Mucosa of rectum (tissue), 2 donors: Measurements from ENCODE around the gene TESPA1.
"Not testable (repeated sequence)": the region's sequence is repeated elsewhere in the genome, so short reads cannot be mapped to it uniquely, and the experiment has no call there.

Source experiments
- H3K27ac ChIP-seq, 2 donors: one replicate each; pipeline ENCODE4 v1.7.0; 2013; ENCODE audit warnings: inconsistent platforms in 2 of 2, low read depth in 2 of 2, low read length in 2 of 2
- H3K27me3 ChIP-seq, 2 donors: one replicate each; pipeline ENCODE4 v1.7.0; 2013; ENCODE audit warnings: low read length in 2 of 2; ENCODE audit not compliant: control insufficient read depth in 2 of 2, insufficient read depth in 2 of 2
- H3K36me3 ChIP-seq, 2 donors: one replicate each; pipeline ENCODE4 v1.7.0; 2013; ENCODE audit warnings: low read length in 2 of 2; ENCODE audit not compliant: control insufficient read depth in 2 of 2, insufficient read depth in 2 of 2
- H3K4me1 ChIP-seq, 2 donors: one replicate each; pipeline ENCODE4 v1.7.0; 2013; ENCODE audit warnings: low read length in 2 of 2, mild to moderate bottlenecking in 1 of 2; ENCODE audit not compliant: control insufficient read depth in 2 of 2, insufficient read depth in 2 of 2
- H3K4me3 ChIP-seq, 2 donors: one replicate each; pipeline ENCODE4 v1.7.0; 2013; ENCODE audit warnings: low read length in 2 of 2
- H3K9ac ChIP-seq, 2 donors: one replicate each; pipeline ENCODE4 v1.7.0; 2013; ENCODE audit warnings: low read length in 2 of 2, low read depth in 1 of 2, mild to moderate bottlenecking in 1 of 2
- H3K9me3 ChIP-seq, 2 donors: one replicate each; pipeline ENCODE4 v1.7.0; 2013; ENCODE audit warnings: low read length in 2 of 2; ENCODE audit not compliant: control insufficient read depth in 2 of 2
- donor health status: healthy.
- donor health status: Normal muscosa, but diverticular disease.

TESPA1 gene

DNA sequence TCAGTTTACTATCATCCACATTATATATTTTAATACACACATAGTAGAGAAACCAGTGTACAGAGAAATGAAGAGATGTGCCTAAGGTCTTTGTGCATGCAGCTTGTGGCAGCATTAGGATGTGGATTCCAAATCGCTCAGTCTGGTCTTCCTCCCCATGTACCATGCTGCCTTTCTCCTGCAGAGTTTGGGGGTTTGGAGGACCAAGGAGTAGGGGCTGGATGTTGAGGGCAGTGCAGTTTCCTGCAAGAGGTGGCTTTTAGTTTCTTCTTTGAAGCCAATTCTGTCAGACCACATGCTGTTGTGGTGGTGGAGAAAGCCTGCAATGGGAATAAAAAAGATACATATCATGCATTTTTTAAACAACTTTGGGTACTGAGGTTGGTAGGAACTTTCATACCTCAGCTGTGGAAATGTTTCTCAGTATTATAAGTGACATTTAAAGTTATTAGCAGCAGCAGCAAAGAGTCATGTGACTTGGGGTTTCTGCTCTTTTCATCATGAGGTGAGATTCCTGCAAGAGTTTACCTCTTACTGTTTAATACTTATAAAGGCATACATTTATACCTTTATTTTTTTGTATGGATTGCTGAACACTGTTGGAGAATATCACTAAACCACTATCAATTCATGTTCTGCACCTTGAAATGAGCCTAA, 34.4 kb downstream of the TESPA1 start:
- no peaks in the 10 kb centered on the region for H3K36me3 ChIP-seq
- H3K9ac ChIP-seq, result no peak overlapping the region
- H3K4me3 ChIP-seq, result no peak overlapping the region
- H3K4me1 ChIP-seq, result no peaks in the 10 kb centered on the region
- no peak overlapping the region for H3K27ac ChIP-seq
- no peaks in the 10 kb centered on the region for H3K9me3 ChIP-seq
- no peaks in the 10 kb centered on the region for H3K27me3 ChIP-seq

DNA sequence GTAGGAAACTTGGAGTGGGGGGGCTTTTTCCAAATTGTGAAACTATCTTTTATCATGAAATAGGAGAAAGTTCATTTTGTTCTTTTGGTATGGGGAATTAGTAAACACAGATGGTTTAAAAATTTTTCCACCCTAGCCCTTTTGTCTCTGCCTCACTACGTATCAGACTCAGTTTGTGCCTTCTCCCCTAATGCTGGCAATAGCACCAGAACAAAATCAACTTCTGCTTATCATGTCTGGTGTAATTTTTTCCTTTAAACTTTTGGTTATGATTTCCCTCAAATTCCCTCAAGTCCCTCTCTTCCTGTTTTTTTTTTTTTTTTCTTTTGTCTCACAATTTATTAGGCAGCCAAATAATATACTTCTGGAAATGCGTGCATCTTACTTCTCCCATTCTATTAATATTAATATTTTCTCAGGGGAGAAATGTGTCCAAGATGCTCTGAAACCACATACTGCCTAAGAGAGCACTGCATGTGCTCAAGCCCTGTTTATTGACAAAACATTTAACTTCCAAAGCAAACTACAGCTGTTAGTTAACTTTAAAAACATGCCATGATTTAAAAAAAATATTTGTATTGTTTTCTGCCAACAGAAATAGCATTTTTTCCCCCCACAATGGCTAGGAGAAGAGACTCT, 35.4 kb downstream of the TESPA1 start:
- H3K9ac ChIP-seq, result no peak overlapping the region
- no peaks in the 10 kb centered on the region for H3K27me3 ChIP-seq
- no peak overlapping the region for H3K27ac ChIP-seq
- no peak overlapping the region for H3K4me3 ChIP-seq
- no peaks in the 10 kb centered on the region for H3K36me3 ChIP-seq
- no peaks in the 10 kb centered on the region for H3K9me3 ChIP-seq
- no peaks in the 10 kb centered on the region for H3K4me1 ChIP-seq

DNA sequence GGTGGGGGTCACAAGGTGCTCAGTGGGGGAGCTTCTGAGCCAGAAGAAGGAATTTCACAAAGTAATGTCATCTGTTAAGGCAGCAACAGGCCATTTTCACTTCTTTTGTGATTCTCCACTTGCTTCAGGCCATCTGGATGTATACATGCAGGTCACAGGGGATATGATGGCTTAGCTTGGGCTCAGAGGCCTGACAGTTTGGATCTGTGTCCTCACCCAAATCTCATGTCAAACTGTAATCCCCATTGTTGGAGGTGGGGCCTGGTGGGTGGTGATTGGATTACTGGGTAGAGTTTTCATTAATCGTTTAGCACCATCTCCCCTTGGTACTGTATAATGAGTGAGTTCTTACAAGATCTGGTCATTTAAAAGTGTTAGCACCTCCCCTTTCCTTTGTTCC, 36.4 kb downstream of the TESPA1 start:
- no peak overlapping the region for H3K9ac ChIP-seq

DNA sequence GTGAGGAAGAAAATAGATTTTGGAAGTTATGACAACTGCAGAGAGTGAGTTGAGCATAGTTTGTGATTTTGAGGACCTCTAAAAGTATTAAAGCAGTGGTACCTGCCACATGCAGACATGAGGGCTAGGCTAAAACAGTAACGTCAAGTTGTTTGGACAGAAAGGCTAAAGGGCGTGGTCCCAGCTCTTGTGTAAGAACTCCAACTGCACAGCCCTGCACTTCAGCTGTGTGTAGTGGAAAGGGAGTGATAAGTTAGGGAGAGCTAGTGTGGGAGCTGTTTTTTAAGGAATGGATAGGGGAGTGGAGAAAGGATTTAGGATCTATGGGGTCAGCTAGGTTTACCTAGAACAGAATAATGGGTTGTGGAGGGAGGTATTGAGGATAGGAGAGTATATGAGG, 39.5 kb downstream of the TESPA1 start:
- Histone ChIP-seq H3K9ac (no peak overlapping the region), H3K27me3 (no peaks in the 10 kb centered on the region), H3K9me3 (no peaks in the 10 kb centered on the region), H3K36me3 (no peaks in the 10 kb centered on the region), H3K27ac (no peak overlapping the region), H3K4me3 (no peak overlapping the region), H3K4me1 (no peaks in the 10 kb centered on the region)

More for the DNA sequence above, 36.4 kb downstream of the TESPA1 start:
- Histone ChIP-seq H3K36me3 (no peaks in the 10 kb centered on the region), H3K27ac (no peak overlapping the region), H3K27me3 (no peaks in the 10 kb centered on the region), H3K4me3 (no peak overlapping the region), H3K9me3 (no peaks in the 10 kb centered on the region), H3K4me1 (no peaks in the 10 kb centered on the region)

DNA sequence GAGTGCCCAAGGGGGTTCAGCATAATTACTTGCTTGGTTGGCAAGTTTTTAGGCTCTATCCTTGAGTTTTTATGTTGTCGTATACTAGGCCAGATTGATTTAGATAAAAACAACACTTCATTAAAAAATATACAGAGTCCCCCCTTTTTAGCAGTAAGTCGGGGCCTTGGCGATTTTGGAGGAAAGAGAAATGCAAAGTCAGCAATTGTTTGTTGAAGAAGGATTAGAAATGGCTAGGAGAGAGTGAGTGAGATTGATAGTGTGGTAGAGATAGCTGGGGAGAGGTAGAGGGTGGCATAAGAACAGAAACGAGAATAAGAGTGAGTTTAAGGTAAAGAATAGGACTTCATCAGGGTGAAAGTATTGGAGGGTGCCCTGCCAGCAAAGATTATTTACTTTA, 41.3 kb downstream of the TESPA1 start:
- not testable (repeated sequence) for H3K9ac ChIP-seq, H3K4me3 ChIP-seq, H3K27me3 ChIP-seq, H3K36me3 ChIP-seq, H3K4me1 ChIP-seq, H3K27ac ChIP-seq, H3K9me3 ChIP-seq

DNA sequence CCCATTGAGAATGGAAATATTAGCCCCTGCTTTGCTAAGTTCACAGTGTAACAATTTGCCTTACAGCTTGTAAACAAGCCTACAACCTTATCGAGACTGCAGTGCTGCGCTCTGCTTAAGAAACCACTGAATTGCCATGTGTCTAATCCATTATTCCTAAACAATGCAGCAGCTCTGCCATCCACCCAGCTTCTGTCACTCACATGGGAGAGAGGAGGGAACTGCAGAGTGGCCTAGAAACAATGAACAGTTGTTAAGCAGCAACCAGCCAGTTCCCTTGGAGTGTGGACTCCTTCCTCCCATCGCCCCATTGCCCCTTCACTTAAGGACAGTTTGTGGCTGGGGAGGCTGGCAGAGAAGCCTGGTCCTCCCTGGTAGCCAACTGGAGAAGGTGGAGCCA, 42.9 kb downstream of the TESPA1 start:
- Histone ChIP-seq H3K9me3 (no peaks in the 10 kb centered on the region), H3K4me1 (no peaks in the 10 kb centered on the region), H3K4me3 (no peak overlapping the region), H3K27ac (no peak overlapping the region), H3K36me3 (no peaks in the 10 kb centered on the region), H3K9ac (no peak overlapping the region), H3K27me3 (no peaks in the 10 kb centered on the region)

DNA sequence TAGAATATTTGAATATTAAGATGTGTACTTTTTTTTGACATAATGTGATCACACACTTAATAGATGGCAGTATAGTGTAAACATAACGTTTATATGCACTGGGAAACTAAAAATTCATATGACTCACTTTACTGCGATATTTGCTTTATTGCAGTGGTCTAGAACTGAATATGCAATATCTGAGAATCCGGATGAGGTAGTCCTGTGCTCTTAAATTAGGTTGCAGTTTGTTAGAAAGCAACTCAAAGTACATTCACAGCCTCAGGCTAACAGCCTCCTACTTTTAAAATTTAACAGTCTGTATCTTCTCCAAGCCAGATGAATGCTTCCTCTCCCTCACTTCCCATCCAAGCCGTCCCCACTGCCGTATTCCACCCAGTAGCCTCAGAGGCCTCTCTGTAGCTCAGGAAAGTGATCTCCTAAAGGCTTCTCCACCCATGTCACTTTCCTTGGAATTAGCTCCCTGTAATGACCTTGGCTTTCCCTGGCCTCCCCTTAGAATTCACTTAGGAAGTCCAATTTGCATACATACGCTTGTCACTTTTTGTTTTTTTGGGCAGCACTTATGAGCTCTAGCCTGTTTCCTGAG, 43.7 kb downstream of the TESPA1 start:
- no peak overlapping the region for H3K27ac ChIP-seq
- no peaks in the 10 kb centered on the region for H3K36me3 ChIP-seq
- H3K9ac ChIP-seq, result no peak overlapping the region
- H3K4me1 ChIP-seq, result no peaks in the 10 kb centered on the region
- H3K9me3 ChIP-seq, result no peaks in the 10 kb centered on the region
- H3K27me3 ChIP-seq, result no peaks in the 10 kb centered on the region
- no peak overlapping the region for H3K4me3 ChIP-seq

DNA sequence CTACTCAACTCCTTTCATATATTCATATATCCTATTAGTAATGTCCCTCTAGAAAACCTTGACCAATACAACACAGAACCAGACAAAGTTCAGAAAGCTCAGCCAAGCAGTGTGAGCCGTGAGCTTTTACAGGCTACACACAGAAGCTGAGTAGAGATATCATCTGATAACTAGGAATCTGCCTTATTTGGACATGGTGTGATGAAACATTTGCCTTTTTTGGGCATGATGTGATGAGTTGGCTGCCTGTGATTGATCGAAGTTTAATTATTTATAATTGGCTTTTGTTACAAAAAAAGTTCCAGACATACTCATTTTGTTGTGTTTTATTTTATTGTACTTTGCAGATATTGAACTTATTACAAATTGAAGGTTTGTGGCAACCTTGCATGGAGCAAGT, 46.6 kb downstream of the TESPA1 start:
- Histone ChIP-seq H3K4me1 (peaks cover 0 to 2% of the 10 kb centered on the region in 2 donors), H3K27ac (no peak overlapping the region), H3K9me3 (no peaks in the 10 kb centered on the region)

DNA sequence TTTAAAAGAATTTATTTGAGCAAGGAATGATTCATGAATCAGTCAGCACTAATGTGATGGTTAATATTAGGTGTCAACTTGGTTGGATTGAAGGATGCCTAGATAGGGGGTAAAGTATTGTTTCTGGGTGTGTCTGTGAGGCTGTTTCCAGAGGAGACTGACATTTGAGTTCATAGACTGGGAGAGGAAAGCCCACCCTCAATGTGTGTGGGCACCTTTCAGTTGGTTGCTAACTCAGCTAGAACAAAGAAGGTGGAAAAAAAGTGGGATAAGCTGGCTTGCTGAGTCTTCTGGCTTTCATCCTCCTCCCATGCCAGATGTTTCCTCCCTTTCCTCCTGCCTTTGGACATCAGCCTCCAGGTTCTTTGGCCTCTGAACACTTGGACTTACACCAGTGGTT, 47.2 kb downstream of the TESPA1 start:
- H3K9me3 ChIP-seq, result no peaks in the 10 kb centered on the region
- H3K9ac ChIP-seq, result no peak overlapping the region
- H3K36me3 ChIP-seq, result no peaks in the 10 kb centered on the region
- H3K4me3 ChIP-seq, result no peak overlapping the region
- peaks cover 0 to 2% of the 10 kb centered on the region in 2 donors for H3K4me1 ChIP-seq
- no peak overlapping the region for H3K27ac ChIP-seq
- no peaks in the 10 kb centered on the region for H3K27me3 ChIP-seq

More for the DNA sequence above, 46.6 kb downstream of the TESPA1 start:
- Histone ChIP-seq H3K36me3 (no peaks in the 10 kb centered on the region), H3K4me3 (no peak overlapping the region), H3K9ac (no peak overlapping the region), H3K27me3 (no peaks in the 10 kb centered on the region)

DNA sequence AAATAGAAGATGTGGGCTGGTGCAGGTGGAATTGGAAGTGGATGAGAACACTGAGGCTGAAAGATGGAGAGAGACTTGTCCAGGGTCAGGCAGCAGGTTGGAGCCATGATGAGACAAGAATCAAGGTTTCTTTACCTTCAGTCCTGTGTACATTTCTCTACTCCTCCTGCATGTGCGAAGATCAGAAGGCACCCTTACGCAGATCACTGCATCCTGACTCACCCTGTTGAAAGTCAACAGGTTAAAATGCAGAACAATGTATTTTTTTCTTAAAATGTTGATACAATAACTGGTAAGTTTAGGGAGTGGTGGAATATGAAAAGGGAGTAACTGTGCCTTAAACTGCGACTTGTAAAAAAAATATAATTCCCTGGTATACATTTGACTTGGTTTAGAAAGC, 47.8 kb downstream of the TESPA1 start:
- Histone ChIP-seq H3K27ac (no peak overlapping the region), H3K27me3 (no peaks in the 10 kb centered on the region), H3K9ac (no peak overlapping the region), H3K36me3 (no peaks in the 10 kb centered on the region), H3K4me1 (peaks cover 0 to 2% of the 10 kb centered on the region in 2 donors), H3K9me3 (no peaks in the 10 kb centered on the region), H3K4me3 (no peak overlapping the region)
